HepG2 (cell line): Measurements from ENCODE around the gene EEPD1. TPM values are rescaled to one million over a fixed set of nuclear protein-coding genes. Genes with fewer than 3 reads are reported as not detected.

Experiments used
- ATAC-seq: fragments of 200-7000 bp; cut with Tn5 transposase; 3 replicates; pipeline ENCODE4 v1.9.1; 2020; ENCODE audit warnings: mild to moderate bottlenecking, moderate library complexity
- BruUV-seq: library from RNA; stranded (reverse); fragments of 400-500 nt; replicated peaks from 2 replicates; lab custom pipeline; 2021; lab: Mats Ljungman, UMichigan
- CTCF ChIA-PET: fragments of 300-600 bp; formaldehyde crosslinking; extraction: SDS; loops from one replicate; lab custom pipeline; 2021; ENCODE audit warnings: low total read pairs, inconsistent platforms, low intra/inter-chr PET ratio; lab: Yijun Ruan, JAX
- POLR2A ChIA-PET: fragments of 350-600 bp; sonication (Branson Sonifier 250); formaldehyde crosslinking; loops from one replicate; lab custom pipeline; 2020; ENCODE audit warnings: antibody characterized with exemption, inconsistent platforms; lab: Yijun Ruan, JAX
- DNase-seq: peaks from one replicate; pipeline ENCODE4 v3.0.0-alpha.2; 2015; ENCODE audit warnings: low spot score
- FAIRE-seq: peaks from 3 replicates; lab custom pipeline; 2011; peaks lifted over from hg19 to GRCh38; lab: Jason Lieb, UNC
- H2AFZ ChIP-seq: one replicate; pipeline ENCODE4 v1.6.1; 2011; ENCODE audit warnings: low read length, inconsistent platforms
- H3K27ac ChIP-seq: fragments of 300-600 bp; 3 replicates; pipeline ENCODE4 v1.8.0; 2011; ENCODE audit warnings: mixed run types, mild to moderate bottlenecking, mixed read lengths, low read length, inconsistent platforms; ENCODE audit not compliant: insufficient read depth; ENCODE audit errors: extremely low read length
- H3K27me3 ChIP-seq, 2 experiments: fragments of 200-600 bp in 1 of 2; 2 replicates in 1 of 2; 3 replicates in 1 of 2; pipeline versions ENCODE4 v1.6.0 to v1.8.0; 2011; ENCODE audit warnings: low read length in 2 of 2, mild to moderate bottlenecking in 2 of 2, moderate library complexity in 2 of 2, inconsistent platforms in 1 of 2; ENCODE audit not compliant: insufficient read depth in 2 of 2, control insufficient read depth in 1 of 2
- H3K36me3 ChIP-seq, 2 experiments: fragments of 200-600 bp in 1 of 2; replicated peaks in 1 of 2; 2 replicates in 1 of 2; 3 replicates in 1 of 2; pipeline versions ENCODE4 v1.5.1 to v1.8.0; 2011; ENCODE audit warnings: low read length in 2 of 2, inconsistent platforms in 1 of 2; ENCODE audit not compliant: insufficient read depth in 2 of 2, control insufficient read depth in 1 of 2
- H3K4me1 ChIP-seq: 2 replicates; pipeline ENCODE4 v1.5.1; 2012; ENCODE audit warnings: low read length, inconsistent platforms; ENCODE audit not compliant: insufficient read depth
- H3K4me2 ChIP-seq: 2 replicates; pipeline ENCODE4 v1.6.0; 2011; ENCODE audit warnings: low read depth, low read length, inconsistent platforms
- H3K4me3 ChIP-seq, 3 experiments: fragments of 200-600 bp in 1 of 3; sonication (generic), shearing (Covaris generic) in 1 of 3; replicated peaks in 1 of 3; 2 replicates each; pipeline ENCODE4 v1.5.1; 2011 to 2016; ENCODE audit warnings: low read length in 3 of 3, inconsistent platforms in 2 of 3, low read depth in 2 of 3, mild to moderate bottlenecking in 2 of 3, control low read depth in 1 of 3, mixed read lengths in 1 of 3; ENCODE audit not compliant: insufficient read depth in 1 of 3
- H3K79me2 ChIP-seq: one replicate; pipeline ENCODE4 v1.6.1; 2011; ENCODE audit warnings: low read length, inconsistent platforms; ENCODE audit not compliant: insufficient read depth
- H3K9ac ChIP-seq: 2 replicates; pipeline ENCODE4 v1.6.0; 2011; ENCODE audit warnings: mild to moderate bottlenecking, low read depth, low read length, inconsistent platforms; ENCODE audit not compliant: insufficient read depth
- H3K9me3 ChIP-seq: 2 replicates; pipeline ENCODE4 v1.5.1; 2012; ENCODE audit warnings: mild to moderate bottlenecking, low read length
- H4K20me1 ChIP-seq: 2 replicates; pipeline ENCODE4 v1.6.0; 2011; ENCODE audit warnings: inconsistent platforms, mild to moderate bottlenecking, low read length, moderate library complexity; ENCODE audit not compliant: insufficient read depth
- DNMT3B ChIP-seq: conservative IDR thresholded peaks from 2 replicates; pipeline ENCODE4 v1.6.1; 2016; ENCODE audit warnings: missing biosample characterization, control low read depth
- FOXK1 ChIP-seq: sonication (generic); formaldehyde crosslinking; IDR thresholded peaks from 2 replicates; pipeline ENCODE4 v1.4.0; 2020; ENCODE audit warnings: low read depth, missing genetic modification reagents, borderline replicate concordance
- HNRNPK ChIP-seq: fragments of 200-400 bp; formaldehyde crosslinking; IDR thresholded peaks from 2 replicates; pipeline ENCODE4 v1.6.1; 2018; ENCODE audit warnings: low read length, low read depth, moderate library complexity, mild to moderate bottlenecking; ENCODE audit not compliant: poor library complexity, severe bottlenecking
- KDM2A ChIP-seq: sonication (generic); formaldehyde crosslinking; IDR thresholded peaks from 2 replicates; pipeline ENCODE4 v1.4.0; 2020; ENCODE audit warnings: low read depth, missing genetic modification reagents, borderline replicate concordance
- KMT2B ChIP-seq: IDR thresholded peaks from 2 replicates; pipeline ENCODE4 v1.6.1; 2016; ENCODE audit warnings: missing genetic modification reagents, missing compliant biosample characterization
- SATB2 ChIP-seq: sonication (generic); formaldehyde crosslinking; IDR thresholded peaks from 2 replicates; pipeline ENCODE4 v1.5.0; 2020; ENCODE audit warnings: missing genetic modification reagents
- TCF7L2 ChIP-seq: IDR thresholded peaks from 2 replicates; pipeline ENCODE4 v1.6.1; 2011; ENCODE audit warnings: mild to moderate bottlenecking, low read depth, low read length, moderate library complexity
- ZFP62 ChIP-seq: sonication (generic); formaldehyde crosslinking; IDR thresholded peaks from 2 replicates; pipeline ENCODE4 v1.4.0; 2020; ENCODE audit warnings: missing genetic modification reagents
- ZFY ChIP-seq: sonication (generic); formaldehyde crosslinking; IDR thresholded peaks from 2 replicates; pipeline ENCODE4 v1.4.0; 2020; ENCODE audit warnings: missing genetic modification reagents
- ZNF530 ChIP-seq: sonication (generic); formaldehyde crosslinking; IDR thresholded peaks from 2 replicates; pipeline ENCODE4 v1.5.0; 2020; ENCODE audit warnings: low read depth, mild to moderate bottlenecking, missing genetic modification reagents
- ZNF619 ChIP-seq: sonication (generic); formaldehyde crosslinking; IDR thresholded peaks from 2 replicates; pipeline ENCODE4 v1.4.0; 2020; ENCODE audit warnings: mild to moderate bottlenecking, missing genetic modification reagents
- WGBS: methylation state at CpG from one replicate; pipeline ENCODE4 v1.1.6; 2017; ENCODE audit warnings: low lambda C conversion rate; 5-methylcytosine and 5-hydroxymethylcytosine counted together
- in situ Hi-C: cut with HindIII; loops from 2 replicates; pipeline ENCODE4 v1.10.0; 2017; ENCODE audit warnings: low pct_unique_long_range_greater_than_20kb; ENCODE audit not compliant: extremely low pct_ligation_motif_present
- intact Hi-C: fragments of 100-400 bp; cut with micrococcal nuclease; formaldehyde crosslinking; loops from one replicate; pipeline ENCODE4 v1.10.0; 2022; ENCODE audit not compliant: unreplicated experiment
- polyA plus RNA-seq, 8 experiments: library from polyadenylated mRNA; depleted of rRNA in 3 of 8; stranded (reverse) in 7 of 8; unstranded in 1 of 8; fragments of >200 nt; fragmentation: Illumina TruSeq in 4 of 8; extraction: Trizol in 4 of 8; gene quantifications; 2 replicates each; pipeline versions ENCODE4 v1.2.1 to v1.2.3, GENCODE V29; 2011 to 2016; ENCODE audit warnings: low read depth in 4 of 8, missing spikeins in 1 of 8, mixed read lengths in 1 of 8; ENCODE audit not compliant: insufficient read depth in 1 of 8
- total RNA-seq, 5 experiments: library from RNA; depleted of rRNA; stranded (reverse); fragments of >200 nt; fragmentation: Illumina TruSeq; extraction: Trizol; gene quantifications; 2 replicates each; pipeline ENCODE4 v1.2.3, GENCODE V29; 2016; ENCODE audit warnings: low read depth in 1 of 5
- TF ChIP-seq, protein P1 (sequence below): sonication (generic); formaldehyde crosslinking; IDR thresholded peaks from 2 replicates; pipeline ENCODE4 v1.4.0; 2020; ENCODE audit warnings: mild to moderate bottlenecking, missing genetic modification reagents
- TF ChIP-seq, protein P2 (sequence below): sonication (generic); formaldehyde crosslinking; IDR thresholded peaks from 2 replicates; pipeline ENCODE4 v1.4.0; 2020; ENCODE audit warnings: mild to moderate bottlenecking, missing genetic modification reagents, borderline replicate concordance

The EEPD1 gene
- total and polyA plus RNA-seq, 2 of the 13 experiments (the other 11 are each of a cell fraction or from before 2014, with no cell fraction given), result 10.1 to 16.4 TPM

DNA sequence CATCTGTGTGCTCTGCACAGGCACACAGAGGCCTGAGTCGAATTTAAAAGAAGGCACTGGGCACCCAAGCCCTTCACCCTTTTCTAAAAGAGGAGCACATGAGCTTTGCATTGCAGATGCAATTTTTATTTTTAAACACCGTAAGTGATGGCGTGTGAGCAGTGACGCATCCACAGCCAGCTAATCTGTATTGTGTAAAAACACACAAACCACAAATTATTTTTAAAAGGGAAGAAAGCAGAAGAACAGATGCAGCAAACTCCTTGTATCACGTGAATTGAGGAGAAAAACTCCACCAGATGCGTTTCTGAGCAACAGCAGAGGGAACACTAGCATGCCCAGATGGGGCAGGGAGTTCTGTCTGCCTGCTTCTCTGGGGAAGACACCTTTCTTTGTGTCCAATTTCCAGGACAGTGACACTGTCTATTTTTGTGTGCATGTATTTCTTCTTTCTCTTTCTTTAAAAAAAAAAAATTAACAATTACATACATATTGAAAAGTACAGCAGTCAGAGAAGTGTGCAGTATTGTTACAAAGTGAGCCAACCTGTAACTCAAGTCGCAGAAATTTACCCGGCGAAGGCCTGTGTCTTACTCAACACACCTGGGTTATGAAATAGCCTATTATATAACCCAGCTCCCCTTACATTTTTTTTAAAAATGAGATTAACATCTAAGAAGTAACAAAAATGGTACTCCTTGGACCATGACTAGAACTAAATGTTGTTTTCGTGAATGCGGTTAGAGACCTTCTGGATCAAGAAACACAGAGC is 39.2 kb downstream of the EEPD1 start:
- Histone ChIP-seq H3K9ac (no peak overlapping the region), H4K20me1 (no peaks in the 10 kb centered on the region), H3K27me3 (no peaks in the 10 kb centered on the region), H3K4me3 (no peak overlapping the region), H3K4me1 (peaks cover 53% of the 10 kb centered on the region), H3K79me2 (peaks cover 17% of the 10 kb centered on the region), H3K27ac (no peak overlapping the region), H2AFZ (no peak overlapping the region), H3K4me2 (no peak overlapping the region), H3K36me3 (peaks cover 3 to 4% of the 10 kb centered on the region in 2 experiments; a peak in 3 of 5 replicates), H3K9me3 (no peaks in the 10 kb centered on the region)
- in situ Hi-C loops, result no loop called here
- ChIA-PET POLR2A (no interaction called here), CTCF (no interaction called here)
- intact Hi-C loops, result no loop called here
- no peak for ATAC-seq
- 92% methylated on average over 11 of the region's 11 CpGs for WGBS
- TF ChIP-seq KMT2B (CRISPR knock-in tag), result no peak
- TF ChIP-seq ZNF530 (CRISPR knock-in tag), result no peak
- TF ChIP-seq, protein P1, sequence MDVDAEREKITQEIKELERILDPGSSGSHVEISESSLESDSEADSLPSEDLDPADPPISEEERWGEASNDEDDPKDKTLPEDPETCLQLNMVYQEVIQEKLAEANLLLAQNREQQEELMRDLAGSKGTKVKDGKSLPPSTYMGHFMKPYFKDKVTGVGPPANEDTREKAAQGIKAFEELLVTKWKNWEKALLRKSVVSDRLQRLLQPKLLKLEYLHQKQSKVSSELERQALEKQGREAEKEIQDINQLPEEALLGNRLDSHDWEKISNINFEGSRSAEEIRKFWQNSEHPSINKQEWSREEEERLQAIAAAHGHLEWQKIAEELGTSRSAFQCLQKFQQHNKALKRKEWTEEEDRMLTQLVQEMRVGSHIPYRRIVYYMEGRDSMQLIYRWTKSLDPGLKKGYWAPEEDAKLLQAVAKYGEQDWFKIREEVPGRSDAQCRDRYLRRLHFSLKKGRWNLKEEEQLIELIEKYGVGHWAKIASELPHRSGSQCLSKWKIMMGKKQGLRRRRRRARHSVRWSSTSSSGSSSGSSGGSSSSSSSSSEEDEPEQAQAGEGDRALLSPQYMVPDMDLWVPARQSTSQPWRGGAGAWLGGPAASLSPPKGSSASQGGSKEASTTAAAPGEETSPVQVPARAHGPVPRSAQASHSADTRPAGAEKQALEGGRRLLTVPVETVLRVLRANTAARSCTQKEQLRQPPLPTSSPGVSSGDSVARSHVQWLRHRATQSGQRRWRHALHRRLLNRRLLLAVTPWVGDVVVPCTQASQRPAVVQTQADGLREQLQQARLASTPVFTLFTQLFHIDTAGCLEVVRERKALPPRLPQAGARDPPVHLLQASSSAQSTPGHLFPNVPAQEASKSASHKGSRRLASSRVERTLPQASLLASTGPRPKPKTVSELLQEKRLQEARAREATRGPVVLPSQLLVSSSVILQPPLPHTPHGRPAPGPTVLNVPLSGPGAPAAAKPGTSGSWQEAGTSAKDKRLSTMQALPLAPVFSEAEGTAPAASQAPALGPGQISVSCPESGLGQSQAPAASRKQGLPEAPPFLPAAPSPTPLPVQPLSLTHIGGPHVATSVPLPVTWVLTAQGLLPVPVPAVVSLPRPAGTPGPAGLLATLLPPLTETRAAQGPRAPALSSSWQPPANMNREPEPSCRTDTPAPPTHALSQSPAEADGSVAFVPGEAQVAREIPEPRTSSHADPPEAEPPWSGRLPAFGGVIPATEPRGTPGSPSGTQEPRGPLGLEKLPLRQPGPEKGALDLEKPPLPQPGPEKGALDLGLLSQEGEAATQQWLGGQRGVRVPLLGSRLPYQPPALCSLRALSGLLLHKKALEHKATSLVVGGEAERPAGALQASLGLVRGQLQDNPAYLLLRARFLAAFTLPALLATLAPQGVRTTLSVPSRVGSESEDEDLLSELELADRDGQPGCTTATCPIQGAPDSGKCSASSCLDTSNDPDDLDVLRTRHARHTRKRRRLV (CRISPR knock-in tag), result no peak
- no peak for TF ChIP-seq DNMT3B
- no peak for TF ChIP-seq HNRNPK
- TF ChIP-seq, protein P2, sequence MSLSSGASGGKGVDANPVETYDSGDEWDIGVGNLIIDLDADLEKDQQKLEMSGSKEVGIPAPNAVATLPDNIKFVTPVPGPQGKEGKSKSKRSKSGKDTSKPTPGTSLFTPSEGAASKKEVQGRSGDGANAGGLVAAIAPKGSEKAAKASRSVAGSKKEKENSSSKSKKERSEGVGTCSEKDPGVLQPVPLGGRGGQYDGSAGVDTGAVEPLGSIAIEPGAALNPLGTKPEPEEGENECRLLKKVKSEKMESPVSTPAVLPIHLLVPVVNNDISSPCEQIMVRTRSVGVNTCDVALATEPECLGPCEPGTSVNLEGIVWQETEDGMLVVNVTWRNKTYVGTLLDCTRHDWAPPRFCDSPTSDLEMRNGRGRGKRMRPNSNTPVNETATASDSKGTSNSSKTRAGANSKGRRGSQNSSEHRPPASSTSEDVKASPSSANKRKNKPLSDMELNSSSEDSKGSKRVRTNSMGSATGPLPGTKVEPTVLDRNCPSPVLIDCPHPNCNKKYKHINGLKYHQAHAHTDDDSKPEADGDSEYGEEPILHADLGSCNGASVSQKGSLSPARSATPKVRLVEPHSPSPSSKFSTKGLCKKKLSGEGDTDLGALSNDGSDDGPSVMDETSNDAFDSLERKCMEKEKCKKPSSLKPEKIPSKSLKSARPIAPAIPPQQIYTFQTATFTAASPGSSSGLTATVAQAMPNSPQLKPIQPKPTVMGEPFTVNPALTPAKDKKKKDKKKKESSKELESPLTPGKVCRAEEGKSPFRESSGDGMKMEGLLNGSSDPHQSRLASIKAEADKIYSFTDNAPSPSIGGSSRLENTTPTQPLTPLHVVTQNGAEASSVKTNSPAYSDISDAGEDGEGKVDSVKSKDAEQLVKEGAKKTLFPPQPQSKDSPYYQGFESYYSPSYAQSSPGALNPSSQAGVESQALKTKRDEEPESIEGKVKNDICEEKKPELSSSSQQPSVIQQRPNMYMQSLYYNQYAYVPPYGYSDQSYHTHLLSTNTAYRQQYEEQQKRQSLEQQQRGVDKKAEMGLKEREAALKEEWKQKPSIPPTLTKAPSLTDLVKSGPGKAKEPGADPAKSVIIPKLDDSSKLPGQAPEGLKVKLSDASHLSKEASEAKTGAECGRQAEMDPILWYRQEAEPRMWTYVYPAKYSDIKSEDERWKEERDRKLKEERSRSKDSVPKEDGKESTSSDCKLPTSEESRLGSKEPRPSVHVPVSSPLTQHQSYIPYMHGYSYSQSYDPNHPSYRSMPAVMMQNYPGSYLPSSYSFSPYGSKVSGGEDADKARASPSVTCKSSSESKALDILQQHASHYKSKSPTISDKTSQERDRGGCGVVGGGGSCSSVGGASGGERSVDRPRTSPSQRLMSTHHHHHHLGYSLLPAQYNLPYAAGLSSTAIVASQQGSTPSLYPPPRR (CRISPR knock-in tag), result no peak
- TF ChIP-seq ZNF619 (CRISPR knock-in tag), result no peak
- no peak for TF ChIP-seq SATB2
- no peak for TF ChIP-seq FOXK1 (CRISPR knock-in tag)
- TF ChIP-seq ZFY, result no peak
- no peak for TF ChIP-seq ZFP62
- no peak for TF ChIP-seq TCF7L2
- no peak for TF ChIP-seq KDM2A
- no TSS peak for BruUV-seq
- FAIRE-seq, result no peak
- DNase-seq, result no peak
